H9 (cell line): ENCODE data around the gene PLS3. TPM values are rescaled to one million over a fixed set of nuclear protein-coding genes. Genes with fewer than 3 reads are reported as not detected.

Source experiments
- DNase-seq: peaks from one replicate; pipeline ENCODE4 v3.0.0-alpha.2; 2017
- H2AFZ ChIP-seq: one replicate; pipeline ENCODE4 v1.6.1; 2013; ENCODE audit warnings: mild to moderate bottlenecking, low read length, control low read depth, moderate library complexity
- H2AK5ac ChIP-seq: 2 replicates; pipeline ENCODE4 v1.6.1; 2013; ENCODE audit warnings: low read length, control low read depth, mixed read lengths; ENCODE audit not compliant: insufficient read length
- H2BK120ac ChIP-seq: one replicate; pipeline ENCODE4 v1.6.1; 2013; ENCODE audit warnings: low read depth, mild to moderate bottlenecking, low read length, control low read depth, inconsistent platforms; ENCODE audit not compliant: poor library complexity, severe bottlenecking
- H2BK12ac ChIP-seq: 2 replicates; pipeline ENCODE4 v1.6.1; 2013; ENCODE audit warnings: low read length, control low read depth, mixed read lengths, low read depth; ENCODE audit not compliant: insufficient read length
- H2BK15ac ChIP-seq: 2 replicates; pipeline ENCODE4 v1.6.1; 2013; ENCODE audit warnings: low read depth, low read length, control low read depth
- H2BK20ac ChIP-seq: one replicate; pipeline ENCODE4 v1.6.1; 2013; ENCODE audit warnings: low read depth, mild to moderate bottlenecking, low read length, control low read depth, inconsistent platforms; ENCODE audit not compliant: poor library complexity, severe bottlenecking
- H2BK5ac ChIP-seq: 2 replicates; pipeline ENCODE4 v1.6.1; 2013; ENCODE audit warnings: low read length, control low read depth, mixed read lengths; ENCODE audit not compliant: insufficient read length
- H3K14ac ChIP-seq: 2 replicates; pipeline ENCODE4 v1.6.1; 2013; ENCODE audit warnings: low read length, control low read depth; ENCODE audit not compliant: insufficient read depth
- H3K18ac ChIP-seq: 2 replicates; pipeline ENCODE4 v1.6.1; 2013; ENCODE audit warnings: low read depth, mild to moderate bottlenecking, mixed read lengths, low read length, control low read depth; ENCODE audit not compliant: insufficient read length
- H3K23ac ChIP-seq: 2 replicates; pipeline ENCODE4 v1.6.1; 2013; ENCODE audit warnings: low read length, control low read depth, mixed read lengths, low read depth; ENCODE audit not compliant: insufficient read length
- H3K23me2 ChIP-seq: 2 replicates; pipeline ENCODE4 v1.6.1; 2013; ENCODE audit warnings: low read depth, mild to moderate bottlenecking, mixed read lengths, low read length, control low read depth; ENCODE audit not compliant: insufficient read length, poor library complexity, severe bottlenecking
- H3K27ac ChIP-seq: 2 replicates; pipeline ENCODE4 v1.5.1; 2013; ENCODE audit warnings: low read length, control low read depth, mixed read lengths, low read depth; ENCODE audit not compliant: insufficient read length
- H3K27me3 ChIP-seq: 2 replicates; pipeline ENCODE4 v1.6.1; 2013; ENCODE audit warnings: low read length, control low read depth, inconsistent platforms; ENCODE audit not compliant: insufficient read depth
- H3K4ac ChIP-seq: 2 replicates; pipeline ENCODE4 v1.6.1; 2013; ENCODE audit warnings: low read depth, mild to moderate bottlenecking, control low read depth, inconsistent platforms, low read length, moderate library complexity
- H3K4me1 ChIP-seq: 2 replicates; pipeline ENCODE4 v1.6.1; 2013; ENCODE audit warnings: low read length, control low read depth, inconsistent platforms; ENCODE audit not compliant: insufficient read depth
- H3K4me2 ChIP-seq: 2 replicates; pipeline ENCODE4 v1.6.1; 2013; ENCODE audit warnings: low read length, control low read depth, mixed read lengths; ENCODE audit not compliant: insufficient read length, insufficient read depth
- H3K56ac ChIP-seq: 2 replicates; pipeline ENCODE4 v1.6.1; 2013; ENCODE audit warnings: low read depth, mild to moderate bottlenecking, mixed read lengths, low read length, control low read depth; ENCODE audit not compliant: insufficient read length
- H3K79me1 ChIP-seq: 2 replicates; pipeline ENCODE4 v1.6.1; 2013; ENCODE audit warnings: low read depth, mild to moderate bottlenecking, moderate library complexity, low read length, control low read depth, inconsistent platforms; ENCODE audit not compliant: insufficient read depth, poor library complexity, severe bottlenecking
- H3K79me2 ChIP-seq: 2 replicates; pipeline ENCODE4 v1.6.1; 2013; ENCODE audit warnings: low read length, control low read depth, inconsistent platforms; ENCODE audit not compliant: insufficient read depth
- H3K9ac ChIP-seq: 2 replicates; pipeline ENCODE4 v1.6.1; 2013; ENCODE audit warnings: low read length, control low read depth, mixed read lengths; ENCODE audit not compliant: insufficient read length; ENCODE audit errors: extremely low read depth
- H3K9me3 ChIP-seq: one replicate; pipeline ENCODE4 v1.6.1; 2013; ENCODE audit warnings: low read depth, low read length, inconsistent platforms; ENCODE audit not compliant: control insufficient read depth
- H3T11ph ChIP-seq: one replicate; pipeline ENCODE4 v1.6.1; 2013; ENCODE audit warnings: mild to moderate bottlenecking, low read length, control low read depth, inconsistent platforms
- H4K20me1 ChIP-seq: one replicate; pipeline ENCODE4 v1.6.1; 2013; ENCODE audit not compliant: control insufficient read depth, insufficient read length, insufficient read depth
- H4K5ac ChIP-seq: 2 replicates; pipeline ENCODE4 v1.6.1; 2013; ENCODE audit warnings: low read depth, mild to moderate bottlenecking, mixed read lengths, low read length, control low read depth; ENCODE audit not compliant: insufficient read length
- H4K8ac ChIP-seq: replicated peaks from 2 replicates; pipeline ENCODE4 v1.6.1; 2013; ENCODE audit warnings: low read length, control low read depth, mixed read lengths, low read depth; ENCODE audit not compliant: insufficient read length
- H4K91ac ChIP-seq: 2 replicates; pipeline ENCODE4 v1.6.1; 2013; ENCODE audit warnings: low read depth, mild to moderate bottlenecking, moderate library complexity, mixed read lengths, low read length, control low read depth; ENCODE audit not compliant: insufficient read length
- H3K27ac Mint-ChIP-seq, 3 experiments: 2 replicates in 2 of 3; 3 replicates in 1 of 3; pipeline ENCODE4 v1.8.0; 2020 to 2021; ENCODE audit warnings: mixed read lengths in 3 of 3, mild to moderate bottlenecking in 1 of 3, moderate library complexity in 1 of 3
- H3K27me3 Mint-ChIP-seq: 2 replicates; pipeline ENCODE4 v1.8.0; 2021; ENCODE audit warnings: low read depth, mild to moderate bottlenecking, moderate library complexity, mixed read lengths
- H3K36me3 Mint-ChIP-seq, 3 experiments: 2 replicates in 2 of 3; 3 replicates in 1 of 3; pipeline ENCODE4 v1.8.0; 2020 to 2021; ENCODE audit warnings: low read depth in 3 of 3, mixed read lengths in 3 of 3; ENCODE audit not compliant: insufficient read depth in 1 of 3
- H3K4me1 Mint-ChIP-seq, 2 experiments: 2 replicates each; pipeline ENCODE4 v1.8.0; 2020; ENCODE audit warnings: mixed read lengths in 2 of 2
- H3K4me3 Mint-ChIP-seq, 2 experiments: 2 replicates in 1 of 2; 3 replicates in 1 of 2; pipeline ENCODE4 v1.8.0; 2020 to 2021; ENCODE audit warnings: mild to moderate bottlenecking in 2 of 2, mixed read lengths in 2 of 2, moderate library complexity in 1 of 2
- H3K9me3 Mint-ChIP-seq, 2 experiments: 2 replicates in 1 of 2; 3 replicates in 1 of 2; pipeline ENCODE4 v1.8.0; 2020; ENCODE audit warnings: mild to moderate bottlenecking in 2 of 2, mixed read lengths in 2 of 2, moderate library complexity in 1 of 2
- WGBS: extraction: QIAGEN DNeasy Blood & Tissue Kit; methylation state at CpG from one replicate; pipeline ENCODE4 v1.1.7; 2013; ENCODE audit warnings: missing lambda C conversion rate, low lambda C conversion rate, mixed read lengths; ENCODE audit not compliant: insufficient read length; ENCODE audit errors: extremely low coverage; 5-methylcytosine and 5-hydroxymethylcytosine counted together
- total RNA-seq: library from RNA; stranded (reverse); gene quantifications from 2 replicates; pipeline ENCODE4 v1.2.1, GENCODE V29; 2021
- TF ChIP-seq, protein P1 (sequence below): fragments of 200-600 bp; sonication (generic); conservative IDR thresholded peaks from 3 replicates; pipeline ENCODE4 v1.8.0; 2021; ENCODE audit warnings: antibody characterized with exemption, mild to moderate bottlenecking

Gene PLS3
- total RNA-seq, 1 experiment from 2014 or later, result 315 TPM

DNA sequence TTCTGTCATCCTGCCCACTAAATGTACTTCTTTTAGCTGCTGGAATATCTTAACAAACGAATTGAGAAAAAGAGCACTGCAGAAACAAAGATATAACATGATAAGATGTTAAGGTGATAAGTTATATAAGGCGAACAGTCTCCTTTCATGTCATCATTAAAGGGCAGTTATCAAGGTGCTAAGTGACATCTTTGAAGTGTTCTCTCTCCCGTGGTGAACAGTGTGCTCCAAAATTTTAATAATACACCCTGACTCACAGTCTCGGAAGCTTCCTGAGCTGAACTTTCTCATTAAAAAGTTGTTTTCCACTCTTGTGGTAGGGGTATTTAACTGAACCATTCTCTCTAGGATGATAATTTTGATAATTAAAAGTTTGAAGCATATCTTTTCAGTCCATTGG lies 61.6 kb downstream of the PLS3 start:
- H3K4me1 Mint-ChIP-seq, result peaks cover 22 to 27% of the 10 kb centered on the region in 2 experiments
- Histone ChIP-seq H2BK15ac (no peak overlapping the region), H3K4me1 (no peaks in the 10 kb centered on the region), H3K9me3 (no peaks in the 10 kb centered on the region), H4K20me1 (no peaks in the 10 kb centered on the region), H3K56ac (no peak overlapping the region), H3K14ac (no peak overlapping the region), H2AK5ac (no peak overlapping the region), H3K9ac (no peak overlapping the region), H4K5ac (no peak overlapping the region), H4K91ac (no peak overlapping the region), H3K23me2 (no peaks in the 10 kb centered on the region), H3K18ac (no peak overlapping the region), H3T11ph (no peak overlapping the region), H3K79me2 (0 out of 2 replicates have a peak, but pooled peaks cover 3% of the 10 kb centered on the region), H2BK5ac (no peak overlapping the region), H3K4ac (no peak overlapping the region), H3K27me3 (no peaks in the 10 kb centered on the region), H2AFZ (no peak overlapping the region), H3K79me1 (no peaks in the 10 kb centered on the region), H3K23ac (no peak overlapping the region), H3K4me2 (no peak overlapping the region), H4K8ac (no peak overlapping the region), H2BK12ac (no peak overlapping the region), H2BK20ac (no peak overlapping the region), H3K27ac (no peak overlapping the region), H2BK120ac (no peak overlapping the region)
- H3K36me3 Mint-ChIP-seq, result peaks cover 5 to 51% (median 49%) of the 10 kb centered on the region in 3 experiments; a peak in 6 of 7 replicates
- H3K27me3 Mint-ChIP-seq, result no peaks in the 10 kb centered on the region
- TF ChIP-seq, protein P1, sequence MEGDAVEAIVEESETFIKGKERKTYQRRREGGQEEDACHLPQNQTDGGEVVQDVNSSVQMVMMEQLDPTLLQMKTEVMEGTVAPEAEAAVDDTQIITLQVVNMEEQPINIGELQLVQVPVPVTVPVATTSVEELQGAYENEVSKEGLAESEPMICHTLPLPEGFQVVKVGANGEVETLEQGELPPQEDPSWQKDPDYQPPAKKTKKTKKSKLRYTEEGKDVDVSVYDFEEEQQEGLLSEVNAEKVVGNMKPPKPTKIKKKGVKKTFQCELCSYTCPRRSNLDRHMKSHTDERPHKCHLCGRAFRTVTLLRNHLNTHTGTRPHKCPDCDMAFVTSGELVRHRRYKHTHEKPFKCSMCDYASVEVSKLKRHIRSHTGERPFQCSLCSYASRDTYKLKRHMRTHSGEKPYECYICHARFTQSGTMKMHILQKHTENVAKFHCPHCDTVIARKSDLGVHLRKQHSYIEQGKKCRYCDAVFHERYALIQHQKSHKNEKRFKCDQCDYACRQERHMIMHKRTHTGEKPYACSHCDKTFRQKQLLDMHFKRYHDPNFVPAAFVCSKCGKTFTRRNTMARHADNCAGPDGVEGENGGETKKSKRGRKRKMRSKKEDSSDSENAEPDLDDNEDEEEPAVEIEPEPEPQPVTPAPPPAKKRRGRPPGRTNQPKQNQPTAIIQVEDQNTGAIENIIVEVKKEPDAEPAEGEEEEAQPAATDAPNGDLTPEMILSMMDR, result no peak
- no CpG with 5 or more reads among the region's 4 CpGs for WGBS
- no peak overlapping the region for H3K4me3 Mint-ChIP-seq
- no peaks in the 10 kb centered on the region for H3K9me3 Mint-ChIP-seq
- no peak for DNase-seq
- no peak overlapping the region for H3K27ac Mint-ChIP-seq
